Panc1 (cell line): ENCODE data around the gene ANKRD53. TPM values are rescaled to one million over a fixed set of nuclear protein-coding genes. Genes with fewer than 3 reads are reported as not detected.

Experiments
- ATAC-seq: fragments of 200-7000 bp; cut with Tn5 transposase; 2 replicates; pipeline ENCODE4 v1.9.1; 2020; ENCODE audit warnings: mild to moderate bottlenecking, moderate library complexity
- BruUV-seq: library from RNA; stranded (reverse); fragments of 400-500 nt; replicated peaks from 2 replicates; lab custom pipeline; 2021; lab: Mats Ljungman, UMichigan
- CTCF ChIA-PET: fragments of 300-600 bp; sonication (Branson Sonifier 250); formaldehyde crosslinking; loops from one replicate; lab custom pipeline; 2022; ENCODE audit warnings: antibody characterized with exemption; lab: Charles Lee
- POLR2A ChIA-PET: fragments of 300-600 bp; sonication (Branson Sonifier 250); formaldehyde crosslinking; loops from one replicate; lab custom pipeline; 2022; ENCODE audit warnings: antibody characterized with exemption; lab: Charles Lee
- DNase-seq: peaks from one replicate; pipeline ENCODE4 v3.0.0-alpha.2; 2010; ENCODE audit warnings: low read depth, low spot score
- H3K27ac ChIP-seq: 2 replicates; pipeline ENCODE4 v1.5.1; 2011; ENCODE audit warnings: mild to moderate bottlenecking, low read length, inconsistent platforms
- H3K27me3 ChIP-seq: fragments of 200-500 bp; sonication (Bioruptor generic); 2 replicates; pipeline ENCODE4 v1.6.0; 2014; ENCODE audit warnings: low read length, inconsistent platforms; ENCODE audit not compliant: control insufficient read depth, insufficient read depth
- H3K36me3 ChIP-seq: fragments of 200-500 bp; sonication (Bioruptor generic); 2 replicates; pipeline ENCODE4 v1.5.1; 2014; ENCODE audit warnings: inconsistent platforms, mild to moderate bottlenecking, low read length, moderate library complexity; ENCODE audit not compliant: control insufficient read depth, insufficient read depth
- H3K4me1 ChIP-seq: 2 replicates; pipeline ENCODE4 v1.5.1; 2011; ENCODE audit warnings: inconsistent platforms, mild to moderate bottlenecking, low read length, moderate library complexity; ENCODE audit not compliant: control insufficient read depth, insufficient read depth
- H3K4me3 ChIP-seq, 2 experiments: 2 replicates each; pipeline ENCODE4 v1.5.1; 2011 to 2012; ENCODE audit warnings: low read depth in 2 of 2, low read length in 2 of 2, mild to moderate bottlenecking in 2 of 2, inconsistent platforms in 1 of 2, moderate library complexity in 1 of 2
- H3K9me3 ChIP-seq: fragments of 200-500 bp; sonication (Bioruptor generic); 2 replicates; pipeline ENCODE4 v1.5.1; 2014; ENCODE audit warnings: low read depth, mild to moderate bottlenecking, inconsistent platforms, low read length, moderate library complexity; ENCODE audit not compliant: control insufficient read depth, insufficient read depth
- CTCF ChIP-seq: fragments of 450-650 bp; IDR thresholded peaks from 2 replicates; pipeline ENCODE4 v1.5.1; 2017; ENCODE audit warnings: mild to moderate bottlenecking
- POLR2AphosphoS5 ChIP-seq: IDR thresholded peaks from 2 replicates; pipeline ENCODE4 v1.6.1; 2012; ENCODE audit warnings: mild to moderate bottlenecking, low read depth, low read length, moderate library complexity
- REST ChIP-seq, 2 experiments: IDR thresholded peaks; 2 replicates each; pipeline ENCODE4 v1.6.1; 2011 to 2012; ENCODE audit warnings: low read depth in 2 of 2, control low read depth in 1 of 2, low read length in 1 of 2, mild to moderate bottlenecking in 1 of 2, moderate library complexity in 1 of 2; ENCODE audit not compliant: insufficient read depth in 1 of 2
- SIN3A ChIP-seq: IDR thresholded peaks from 2 replicates; pipeline ENCODE4 v1.6.1; 2012; ENCODE audit warnings: low read depth, mild to moderate bottlenecking, low read length, moderate library complexity, borderline replicate concordance; ENCODE audit not compliant: insufficient read depth
- TCF7L2 ChIP-seq: IDR thresholded peaks from 2 replicates; pipeline ENCODE4 v1.6.1; 2011; ENCODE audit warnings: mild to moderate bottlenecking, low read depth, low read length, inconsistent platforms
- in situ Hi-C: cut with HindIII; loops from 2 replicates; pipeline ENCODE4 v1.10.0; 2016; ENCODE audit warnings: low sequenced_read_pairs, low pct_unique_long_range_greater_than_20kb
- intact Hi-C: fragments of 100-400 bp; cut with micrococcal nuclease; formaldehyde crosslinking; loops from one replicate; pipeline ENCODE4 v1.10.0; 2022; ENCODE audit not compliant: unreplicated experiment
- total RNA-seq: library from RNA; stranded (reverse); gene quantifications from one replicate; pipeline ENCODE4 v1.2.1, GENCODE V29; 2021; ENCODE audit not compliant: unreplicated experiment

The ANKRD53 gene
- total RNA-seq, 1 experiment from 2014 or later, result not detected

GRCh38 chr2:71001592-71001927 lies 23.1 kb downstream of the ANKRD53 start:
- no peak for TF ChIP-seq REST (IDR thresholded peaks at IDR 0.05; ENCODE audit: insufficient read depth in 1 of 2, low read depth in 2 of 2, low read length in 1 of 2)
- CTCF ChIA-PET, result interaction anchor here (0.6 to 1.1 kb wide), 2 partner anchors 27 to 99 kb away, joined by 4 to 5 read pairs; no protein-coding TSS in a partner anchor
- Histone ChIP-seq H3K4me3 (no peak overlapping the region), H3K4me1 (no peaks in the 10 kb centered on the region), H3K9me3 (no peaks in the 10 kb centered on the region), H3K27me3 (no peaks in the 10 kb centered on the region), H3K36me3 (no peaks in the 10 kb centered on the region; the same call in 1 of the 2 replicates), H3K27ac (no peak overlapping the region)
- POLR2A ChIA-PET, result interaction anchor here (0.7 kb wide), 1 partner anchor 1614 kb away, joined by 3 read pairs; no protein-coding TSS in a partner anchor
- ATAC-seq, result 0 out of 2 replicates have a peak, but pooled peaks have one; percentile 20
- DNase-seq, result no peak
- in situ Hi-C loops, result no loop called here
- intact Hi-C loops, result no loop called here
- no TSS peak for BruUV-seq

- Histone ChIP-seq H3K36me3 (no peaks in the 10 kb centered on the region; the same call in 1 of the 2 replicates), H3K4me1 (no peaks in the 10 kb centered on the region), H3K4me3 (no peak overlapping the region), H3K9me3 (no peaks in the 10 kb centered on the region), H3K27me3 (no peaks in the 10 kb centered on the region), H3K27ac (no peak overlapping the region)
- TF ChIP-seq POLR2AphosphoS5 (no peak), SIN3A (no peak), REST (IDR thresholded peaks at IDR 0.05; ENCODE audit: insufficient read depth in 1 of 2, low read depth in 2 of 2, low read length in 1 of 2) (no peak), TCF7L2 (no peak), CTCF (no peak)
- BruUV-seq, result no TSS peak
- DNase-seq, result no peak
- ATAC-seq, result no peak
- POLR2A ChIA-PET, result no interaction called here
- intact Hi-C loops, result no loop called here
- CTCF ChIA-PET, result interaction anchor here (1.1 kb wide), 1 partner anchor 98 kb away, joined by 5 read pairs; no protein-coding TSS in a partner anchor
- in situ Hi-C loops, result no loop called here
These were observed 23.6 kb downstream of the ANKRD53 start for GRCh38 chr2:71001981-71002570.
